GM18502 (cell line): Measurements from ENCODE around the gene S100A13.
"Not testable (repeated sequence)": the region's sequence is repeated elsewhere in the genome, so short reads cannot be mapped to it uniquely, and the experiment has no call there.

Experiments
- ATAC-seq: cut with Tn5 transposase; IDR thresholded peaks from one replicate; pipeline ENCODE4 v1.9.1; 2021; ENCODE audit warnings: mild to moderate bottlenecking; ENCODE audit not compliant: unreplicated experiment, poor library complexity

Gene S100A13

DNA sequence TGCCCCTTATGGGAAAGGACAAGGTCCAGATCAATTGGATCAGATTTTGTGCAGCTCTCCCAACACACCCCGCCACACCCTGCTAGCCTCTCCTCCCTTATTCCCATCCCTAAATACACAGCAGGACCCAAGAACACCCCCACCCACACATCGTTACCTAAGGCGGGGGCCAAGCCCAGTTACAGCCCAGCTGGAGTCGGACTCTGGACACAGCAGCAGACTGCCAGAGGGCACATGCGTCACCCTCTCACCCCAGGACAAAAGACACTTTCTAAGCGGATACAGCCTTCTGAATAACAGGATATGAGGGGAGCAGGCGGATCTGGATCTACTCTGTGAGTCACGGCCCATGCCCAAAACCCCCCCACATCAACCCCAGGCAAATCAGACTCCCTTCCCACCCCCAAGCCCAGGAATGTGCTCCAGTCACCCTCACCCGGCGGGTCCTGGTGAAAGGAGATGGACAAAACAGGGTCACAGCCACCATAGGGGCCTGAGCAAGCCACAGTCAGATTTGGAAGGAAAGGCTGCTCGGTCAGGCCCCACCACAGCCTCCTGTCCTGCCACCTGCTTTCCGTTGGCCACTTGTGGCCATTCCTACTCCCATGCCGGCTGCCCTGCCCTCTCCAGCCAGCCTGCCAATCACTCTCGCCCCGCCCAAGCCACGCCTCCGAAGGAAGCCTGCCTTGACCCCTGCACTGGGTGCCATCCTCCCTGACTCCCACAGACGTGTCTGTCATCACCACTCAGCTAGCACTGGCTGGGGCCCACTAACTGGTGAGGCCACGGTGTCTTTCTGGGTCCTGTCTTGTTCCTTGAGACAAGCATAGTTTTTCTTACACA is 18.3 kb downstream of the S100A13 start:
- ATAC-seq, result no peak

DNA sequence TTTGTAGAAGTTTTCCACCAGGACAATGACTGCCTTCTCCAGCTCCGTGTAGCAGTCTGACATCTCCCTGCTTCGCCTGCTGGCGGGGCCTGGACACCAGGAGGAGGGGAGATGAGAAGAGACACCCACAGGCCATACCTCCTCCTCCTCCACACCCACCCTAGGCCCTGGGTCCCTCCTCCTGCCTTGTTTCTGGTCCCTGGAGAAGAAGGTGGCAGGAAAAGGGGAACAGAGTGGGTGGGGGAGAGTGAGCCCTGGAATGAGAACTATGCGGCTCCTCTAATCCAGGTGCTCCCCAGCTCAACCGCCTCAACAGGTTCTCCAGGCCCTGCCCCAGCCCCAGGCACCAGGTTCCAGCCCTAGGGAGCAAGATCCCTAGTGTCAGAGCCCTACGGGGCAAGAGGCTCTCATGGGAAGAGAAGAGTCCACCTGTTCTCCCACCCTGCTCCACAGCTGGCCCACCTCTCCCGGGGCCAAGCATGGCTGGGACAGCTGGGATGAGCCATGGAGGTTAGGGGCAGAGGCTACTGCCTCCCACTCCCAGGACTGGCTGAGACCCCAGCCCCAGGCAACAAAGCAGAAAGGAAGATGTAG is 19.1 kb downstream of the S100A13 start:
- no peak for ATAC-seq

DNA sequence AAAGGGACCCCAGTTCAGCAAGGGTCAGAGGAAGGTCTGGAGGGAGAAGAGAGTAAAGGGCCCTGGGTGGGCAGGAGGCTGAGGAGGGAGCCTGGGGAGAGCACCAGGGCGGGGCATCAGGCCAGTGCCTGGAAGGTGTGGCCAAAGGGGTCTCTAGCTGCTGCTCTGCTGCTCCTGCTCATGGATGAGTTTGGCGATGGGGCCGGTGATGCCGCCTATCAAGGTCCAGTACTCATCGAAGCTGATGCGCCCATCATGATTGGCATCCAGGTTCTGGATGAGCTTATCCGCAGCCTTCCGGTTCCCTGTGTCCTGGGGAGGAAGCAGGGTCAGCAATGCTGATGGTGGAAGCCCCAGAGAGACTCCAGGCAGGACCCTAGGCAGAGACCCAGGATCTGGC is 19.9 kb downstream of the S100A13 start:
- ATAC-seq, result no peak

DNA sequence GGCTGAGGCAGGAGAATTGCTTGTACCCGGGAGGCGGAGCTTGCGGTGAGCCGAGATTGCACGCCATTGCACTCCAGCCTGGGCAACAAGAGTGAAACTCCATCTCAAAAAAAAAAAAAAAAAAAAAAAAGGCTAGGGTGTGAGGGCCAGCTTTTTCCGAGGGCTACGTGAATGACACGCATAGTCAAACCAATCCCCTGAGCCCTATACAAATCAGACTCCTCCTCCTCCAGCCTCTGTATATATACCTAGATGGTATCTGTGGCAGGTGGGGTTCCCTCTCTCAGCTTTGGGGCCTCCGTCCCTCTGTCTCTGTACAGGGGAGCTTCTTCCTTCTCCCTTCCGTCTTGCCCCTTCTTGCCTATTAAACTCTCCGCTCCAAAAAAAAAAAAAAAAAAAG is 21.1 kb downstream of the S100A13 start:
- no peak for ATAC-seq

DNA sequence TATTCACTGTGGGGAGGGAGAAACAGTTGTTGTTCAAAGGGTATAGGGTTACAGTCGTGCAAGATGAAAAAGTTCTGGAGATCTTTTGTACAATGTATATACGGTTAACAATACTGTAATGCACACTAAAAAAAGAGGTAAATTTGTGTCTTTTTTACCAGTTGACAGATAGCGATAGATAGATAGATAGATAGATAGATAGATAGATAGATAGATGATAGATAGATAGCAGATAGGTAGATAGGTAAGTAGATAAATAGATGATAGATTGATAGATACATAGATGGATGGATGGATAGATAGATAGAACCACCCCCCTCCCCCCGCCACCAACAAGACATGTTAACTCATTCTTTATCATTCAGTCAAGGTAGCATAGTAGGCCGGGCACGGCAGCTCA is 24.6 kb downstream of the S100A13 start:
- ATAC-seq, result no peak

DNA sequence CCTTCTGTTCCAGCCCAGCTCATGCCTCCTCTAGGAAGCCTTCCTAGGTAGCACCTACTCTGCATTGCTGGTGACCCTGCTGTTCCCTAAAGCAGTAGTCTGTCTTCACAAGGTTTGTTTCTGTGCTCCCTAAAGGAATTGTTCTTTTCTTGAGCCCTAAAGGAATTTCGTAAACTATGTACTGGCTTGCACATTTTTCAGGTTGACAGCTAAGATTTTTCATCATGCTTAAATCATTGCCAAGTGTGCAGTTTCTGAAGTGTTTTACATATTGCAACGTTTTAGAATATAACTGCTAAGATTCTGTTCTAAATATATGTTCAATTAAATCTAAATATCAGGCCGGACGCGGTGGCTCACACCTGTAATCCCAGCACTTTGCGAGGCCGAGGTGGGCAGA is 27.5 kb downstream of the S100A13 start:
- ATAC-seq, result no peak

DNA sequence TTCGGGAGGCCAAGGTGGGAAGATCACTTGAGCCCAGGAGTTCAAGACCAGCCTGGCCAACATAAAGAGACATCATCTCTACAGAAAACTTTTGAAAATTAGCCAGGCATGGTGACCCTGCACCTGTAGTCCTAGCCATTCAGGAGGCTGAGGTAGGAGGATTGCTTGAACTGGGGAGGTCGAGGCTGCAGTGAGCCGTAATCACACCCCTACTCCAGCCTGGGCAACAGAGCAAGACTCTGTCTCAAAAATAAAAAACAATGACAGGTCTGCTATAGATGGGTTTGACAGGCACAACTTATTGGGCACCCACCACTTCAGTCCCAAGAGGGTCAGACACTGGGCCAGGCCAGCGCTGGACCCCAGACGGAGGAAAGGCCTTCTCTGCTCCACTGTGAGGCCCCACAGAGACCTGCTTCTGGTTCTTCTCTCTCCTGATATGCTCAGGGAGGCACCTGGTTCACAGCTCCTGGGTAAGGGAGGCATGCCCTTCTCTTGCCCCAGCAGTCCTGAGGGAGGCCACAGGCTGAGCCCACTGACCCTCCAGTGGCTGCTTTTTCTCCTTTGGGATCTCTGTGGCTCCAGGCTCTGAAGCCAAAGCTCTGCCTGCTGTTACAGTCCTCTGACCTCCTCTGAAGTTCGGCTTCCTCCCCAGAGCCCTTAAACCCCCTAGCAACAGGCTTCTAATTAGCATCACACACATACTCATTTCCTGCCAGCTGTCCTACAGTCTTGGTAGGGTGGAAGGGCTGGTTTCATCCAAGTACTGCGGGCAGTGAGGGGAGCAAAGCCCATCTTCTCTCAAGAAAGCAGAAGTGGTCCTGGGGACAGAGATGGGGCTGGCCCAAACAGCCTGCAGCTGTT is 28.8 kb downstream of the S100A13 start:
- peak; percentile 97 for ATAC-seq

DNA sequence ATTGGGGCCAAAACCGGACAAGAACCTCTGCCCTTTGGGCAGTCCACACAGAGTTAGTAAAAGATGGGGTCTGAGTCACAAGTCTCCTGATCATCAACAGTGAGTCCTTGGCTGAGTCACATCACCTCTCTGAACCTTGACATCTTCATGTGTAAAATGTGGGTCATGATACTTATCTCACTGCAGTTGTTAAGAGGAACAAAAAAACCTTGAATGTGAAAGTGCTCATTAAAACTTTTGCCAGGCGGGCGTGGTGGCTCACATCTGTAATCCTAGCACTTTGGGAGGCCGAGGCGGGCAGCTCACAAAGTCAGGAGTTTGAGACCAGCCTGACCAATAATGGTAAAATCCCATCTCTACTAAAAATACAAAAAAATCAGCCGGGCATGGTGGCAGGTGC is 30.1 kb downstream of the S100A13 start:
- no peak for ATAC-seq

DNA sequence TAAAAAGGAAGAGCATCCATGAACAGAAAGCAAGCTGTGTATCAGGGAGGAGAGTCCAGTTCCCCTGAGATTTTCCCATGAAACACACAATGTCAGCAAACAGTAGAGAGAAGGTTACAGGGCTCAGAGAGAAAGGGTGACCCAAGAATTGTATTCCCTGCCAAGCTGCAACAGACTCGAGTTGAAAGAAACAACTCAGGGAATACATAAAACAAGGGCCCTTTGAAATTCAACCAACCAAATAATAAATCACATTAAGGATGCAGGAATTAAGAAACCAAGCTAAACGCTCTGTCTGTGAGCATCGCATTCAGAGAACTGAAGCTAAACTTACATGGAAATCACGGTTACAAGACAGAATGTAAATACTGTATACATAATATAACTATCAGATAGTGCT is 34.6 kb downstream of the S100A13 start:
- ATAC-seq, result no peak

DNA sequence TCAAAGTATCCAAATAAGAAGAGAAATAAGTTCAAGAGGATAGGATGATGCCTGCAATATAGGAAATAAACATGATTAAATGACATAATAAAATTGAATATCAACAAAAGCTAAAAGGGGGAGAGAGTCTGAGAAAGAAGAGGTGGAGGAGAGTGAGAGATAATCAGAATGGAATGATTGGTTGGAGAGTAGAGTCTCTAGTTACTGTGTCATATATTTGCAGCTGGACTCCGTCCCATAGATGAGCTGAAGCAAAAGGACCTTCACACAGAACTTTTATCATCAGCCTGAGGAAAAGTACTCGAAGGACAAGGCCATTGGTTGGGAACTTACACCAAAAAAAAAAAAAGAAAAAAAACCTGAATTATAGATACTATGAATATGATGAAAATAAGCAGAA is 38.8 kb downstream of the S100A13 start:
- ATAC-seq, result no peak

DNA sequence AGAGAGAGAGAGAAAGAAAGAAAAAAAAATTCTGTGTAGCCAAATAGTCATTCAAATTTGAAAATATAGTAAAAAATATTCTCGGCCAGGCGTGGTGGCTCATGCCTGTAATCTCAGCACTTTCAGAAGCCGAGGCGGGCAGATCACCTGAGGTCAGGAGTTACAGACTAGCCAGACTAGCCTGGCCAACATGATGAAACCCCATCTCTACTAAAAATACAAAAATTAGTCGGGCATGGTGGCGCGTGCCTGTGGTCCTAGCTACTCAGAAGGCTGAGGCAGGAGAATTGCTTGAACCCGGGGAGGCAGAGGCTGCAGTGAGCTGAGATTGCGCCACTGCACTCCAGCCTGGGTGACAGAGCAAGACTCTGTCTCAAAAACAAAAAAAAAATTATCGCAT is 39.3 kb downstream of the S100A13 start:
- not testable (repeated sequence) for ATAC-seq

DNA sequence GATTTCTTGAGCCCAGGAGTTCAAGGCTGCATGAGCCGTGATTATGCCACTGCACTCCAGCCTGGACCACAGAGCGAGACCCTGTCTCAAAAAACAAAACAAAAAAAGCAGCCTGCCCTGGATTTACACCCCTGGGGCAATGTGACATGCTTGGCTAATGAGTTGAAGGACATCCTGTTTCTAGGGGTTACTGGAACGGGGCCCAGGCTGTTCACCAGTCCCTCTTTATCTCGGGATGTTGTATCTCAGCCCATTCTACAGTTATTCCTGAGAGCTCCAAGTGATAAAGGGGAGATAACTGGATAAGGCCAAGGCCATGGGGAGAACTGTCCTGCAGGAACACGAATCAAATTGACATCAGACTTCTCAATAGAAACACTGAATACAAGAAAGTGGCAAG is 40.0 kb downstream of the S100A13 start:
- ATAC-seq, result no peak

DNA sequence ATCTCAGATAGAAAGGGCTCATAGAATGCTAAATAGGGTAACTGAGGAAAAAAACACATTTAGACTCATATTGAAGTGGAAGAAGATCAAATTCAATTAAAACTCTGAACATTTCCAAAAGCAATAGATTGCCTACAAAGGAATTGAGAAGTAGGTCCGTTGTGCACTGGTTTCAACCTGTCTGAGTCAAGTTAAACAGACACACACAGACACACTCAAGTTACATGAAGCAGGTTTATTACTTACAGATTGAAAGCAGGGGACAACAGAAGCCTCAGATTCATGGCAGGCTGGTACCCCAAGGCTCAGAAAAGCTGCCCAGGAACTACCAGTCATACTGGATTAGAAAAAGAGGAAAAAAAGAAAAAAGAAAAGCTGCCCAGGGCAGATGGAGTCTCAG is 41.0 kb downstream of the S100A13 start:
- no peak for ATAC-seq

DNA sequence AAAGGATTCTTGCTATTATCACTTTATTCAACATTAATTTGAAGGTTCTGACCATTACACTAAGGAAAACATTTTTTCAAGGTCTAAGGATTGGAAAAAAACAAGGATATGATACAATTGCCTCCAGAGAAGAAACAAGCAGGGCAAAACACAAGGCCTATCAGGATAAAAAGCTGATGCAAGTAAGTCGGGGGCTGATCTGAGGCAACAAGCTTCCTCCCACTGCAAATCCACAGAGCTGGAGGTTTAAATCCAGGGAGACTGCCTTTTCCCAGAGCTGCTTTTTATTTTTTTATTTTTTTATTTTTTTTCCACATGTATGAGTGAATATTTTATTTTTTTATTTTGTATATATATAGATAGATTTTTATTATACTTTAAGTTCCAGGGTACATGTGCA is 42.3 kb downstream of the S100A13 start:
- ATAC-seq, result no peak

DNA sequence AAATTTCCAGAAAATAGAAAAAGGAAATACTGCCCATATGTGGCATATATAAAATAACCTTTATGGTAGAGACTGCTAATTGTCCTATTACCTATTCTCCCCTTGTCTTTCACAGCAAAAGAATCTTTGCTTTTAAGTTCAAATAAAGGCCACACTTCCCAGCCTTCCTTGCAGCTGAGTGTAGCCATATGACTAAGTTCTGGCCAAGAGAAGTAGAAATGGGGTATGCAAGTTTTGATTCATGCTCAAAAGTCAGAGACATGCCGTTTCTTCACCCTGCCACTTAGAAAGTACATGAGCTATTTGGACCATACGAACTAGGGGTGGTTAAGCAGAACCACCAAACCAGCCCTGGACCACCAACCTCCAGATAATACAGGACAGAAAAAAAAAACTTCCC is 43.3 kb downstream of the S100A13 start:
- no peak for ATAC-seq

DNA sequence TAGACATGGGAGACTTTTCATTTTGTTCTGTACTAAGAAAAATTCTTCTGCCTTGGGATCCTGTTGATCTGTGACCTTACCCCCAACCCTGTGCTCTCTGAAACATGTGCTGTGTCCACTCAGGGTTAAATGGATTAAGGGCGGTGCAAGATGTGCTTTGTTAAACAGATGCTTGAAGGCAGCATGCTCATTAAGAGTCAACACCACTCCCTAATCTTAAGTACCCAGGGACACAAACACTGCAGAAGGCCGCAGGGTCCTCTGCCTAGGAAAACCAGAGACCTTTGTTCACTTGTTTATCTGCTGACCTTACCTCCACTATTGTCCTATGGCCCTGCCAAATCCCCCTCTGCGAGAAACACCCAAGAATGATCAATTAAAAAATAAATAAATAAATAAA is 43.8 kb downstream of the S100A13 start:
- not testable (repeated sequence) for ATAC-seq

DNA sequence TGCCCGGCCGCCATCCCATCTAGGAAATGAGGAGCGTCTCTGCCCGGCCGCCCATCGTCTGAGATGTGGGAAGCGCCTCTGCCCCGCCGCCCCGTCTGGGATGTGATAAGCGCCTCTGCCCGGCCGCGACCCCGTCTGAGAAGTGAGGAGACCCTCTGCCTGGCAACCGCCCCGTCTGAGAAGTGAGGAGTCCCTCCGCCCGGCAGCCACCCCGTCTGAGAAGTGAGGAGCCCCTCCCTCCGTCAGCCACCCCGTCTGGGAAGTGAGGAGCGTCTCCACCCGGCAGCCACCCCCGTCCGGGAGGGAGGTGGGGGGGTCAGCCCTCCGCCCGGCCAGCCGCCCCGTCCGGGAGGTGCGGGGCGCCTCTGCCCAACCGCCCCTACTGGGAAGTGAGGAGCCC is 44.5 kb downstream of the S100A13 start:
- ATAC-seq, result not testable (repeated sequence)

DNA sequence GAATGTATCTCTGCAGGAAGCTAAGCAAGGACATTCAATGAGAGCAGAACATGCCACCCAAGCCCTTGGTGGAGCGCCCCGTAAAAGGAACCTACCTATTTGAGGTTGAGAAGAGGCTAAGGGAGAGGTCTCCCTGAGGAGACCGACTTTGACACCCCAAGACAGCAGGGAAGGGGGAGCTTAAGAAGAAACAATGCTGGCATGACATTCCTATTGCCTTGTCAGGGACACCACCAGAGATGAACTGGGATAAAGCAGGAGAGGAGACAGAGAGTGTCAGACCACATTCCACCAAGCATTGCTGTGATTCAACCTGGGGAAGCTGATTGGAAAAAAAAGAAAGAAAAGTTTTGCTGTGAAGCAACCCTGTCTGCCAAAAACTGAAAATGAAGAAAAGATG is 48.4 kb downstream of the S100A13 start:
- ATAC-seq, result no peak

DNA sequence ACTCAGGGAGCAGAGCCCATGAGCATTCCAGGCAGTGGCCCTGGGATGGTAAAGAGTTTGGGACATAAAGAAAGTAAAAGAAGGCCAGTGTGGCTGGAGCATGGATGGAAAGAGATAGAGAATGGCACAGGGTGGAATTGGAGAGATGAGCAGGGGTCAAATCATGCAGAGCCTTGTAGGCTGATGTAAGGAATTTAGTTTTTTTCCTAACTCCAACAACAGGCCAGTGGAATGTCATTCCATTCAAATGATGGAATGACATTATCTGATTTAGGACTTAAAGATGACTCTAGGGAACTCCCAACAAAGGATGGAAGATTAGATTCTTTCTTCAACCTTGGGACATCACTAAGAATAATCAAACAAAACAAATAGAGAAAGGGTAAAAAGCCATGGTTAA is 48.8 kb downstream of the S100A13 start:
- ATAC-seq, result no peak

DNA sequence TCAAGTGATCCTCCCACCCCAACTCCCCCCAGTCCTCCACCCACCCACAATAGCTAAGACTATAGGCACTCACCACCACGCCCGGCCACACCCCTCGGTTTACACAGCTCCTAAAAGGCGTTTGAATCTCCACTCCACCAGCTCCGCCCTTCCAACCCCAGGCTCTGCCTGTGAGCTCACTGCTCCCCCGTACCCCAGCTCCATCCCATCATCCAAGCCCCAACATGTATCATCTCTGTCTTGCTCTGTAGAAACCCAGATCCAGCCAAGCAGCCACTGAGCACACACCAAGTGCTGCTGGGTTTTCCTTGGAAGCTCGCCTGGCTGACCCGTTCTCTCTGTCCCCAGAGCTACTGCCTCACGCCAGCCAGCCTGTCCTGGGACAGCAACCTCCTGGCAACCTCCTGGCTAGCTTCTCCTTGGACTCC is 49.7 kb downstream of the S100A13 start:
- ATAC-seq, result no peak

DNA sequence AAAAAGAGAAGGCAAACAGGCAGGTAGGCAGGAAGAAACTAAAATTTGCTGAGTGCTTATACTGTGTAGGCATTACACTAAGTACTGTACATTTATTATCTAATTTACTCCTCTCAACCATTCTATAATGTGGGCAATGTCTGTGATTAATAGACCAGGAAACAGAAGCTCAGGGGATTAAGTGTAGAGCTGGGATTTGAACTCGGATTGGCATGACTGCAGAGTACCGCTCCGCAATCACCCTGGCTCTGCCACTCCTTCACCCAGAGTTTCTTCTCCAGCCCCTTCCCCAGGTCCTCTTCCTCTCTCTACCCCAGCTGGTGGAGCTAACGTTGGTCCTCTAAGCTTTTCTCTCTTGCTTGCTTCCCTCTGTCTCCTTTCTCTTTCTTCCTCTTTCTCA is 50.2 kb downstream of the S100A13 start:
- no peak for ATAC-seq
